ENCODE measurements around the gene PRKCH. TPM values are rescaled to one million over a fixed set of nuclear protein-coding genes. Genes with fewer than 3 reads are reported as not detected.

The PRKCH gene
- total and polyA plus RNA-seq, 7 experiments from 2014 or later: 191 to 359 (median 314) TPM

GRCh38 chr14:61539631-61540030 is 218.3 kb downstream of the PRKCH start:
- no peaks in the 10 kb centered on the region for H3K27me3 Mint-ChIP-seq

GRCh38 chr14:61540931-61541330 is 219.6 kb downstream of the PRKCH start:
- CTCF ChIA-PET: no interaction called here
- ATAC-seq: no peak
- H3K4me3 Mint-ChIP-seq: peak overlapping the region in 2 of 10 donors; percentile 0 to 16

More at GRCh38 chr14:61539631-61540030, 218.3 kb downstream of the PRKCH start:
- Mint-ChIP-seq H3K27ac (peak overlapping the region in 6 of 9 donors; percentile 54 to 87 (median 69)), H3K36me3 (peaks cover 17 to 77% (median 46%) of the 10 kb centered on the region in 5 donors), H3K9me3 (no peaks in the 10 kb centered on the region), H3K4me3 (no peak overlapping the region), H3K4me1 (peaks cover 10 to 64% (median 22%) of the 10 kb centered on the region in 7 donors)
- Histone ChIP-seq H3K36me3 (ENCODE audit: control insufficient read depth in 2 of 3, insufficient read depth in 3 of 3, low read length in 3 of 3) (peaks cover 34 to 90% (median 36%) of the 10 kb centered on the region in 3 experiments), H3K27me3 (ENCODE audit: control insufficient read depth in 2 of 2, insufficient read depth in 2 of 2, low read length in 2 of 2) (no peaks in the 10 kb centered on the region), H3K27ac (ENCODE audit: low read depth, low read length) (no peak overlapping the region), H3K4me1 (ENCODE audit: control insufficient read depth in 2 of 2, insufficient read depth in 2 of 2, low read length in 2 of 2) (no peaks in the 10 kb centered on the region), H3K4me3 (ENCODE audit: low read length) (no peak overlapping the region), H3K9me3 (ENCODE audit: control insufficient read depth in 2 of 3, low read length in 3 of 3) (no peaks in the 10 kb centered on the region)
- POLR2A ChIA-PET: interaction anchor here (0.6 kb wide), 1 partner anchor 240 kb away, joined by 3 read pairs; no protein-coding TSS in a partner anchor
- ATAC-seq (no peak), DNase-seq (no peak)
- intact Hi-C loops (cut with micrococcal nuclease): loop anchor here (5.0 to 10.0 kb wide), 3 partner anchors 245 to 298 kb away; no protein-coding TSS in a partner anchor
- CTCF ChIA-PET: interaction anchor here (0.7 to 1.0 kb wide), 2 partner anchors 8 to 14 kb away, joined by 3 to 4 read pairs; no protein-coding TSS in a partner anchor

GRCh38 chr14:61542848-61543790 is 221.7 kb downstream of the PRKCH start:
- peaks cover 0 to 4% (median 0%) of the 10 kb centered on the region in 11 donors for H3K9me3 Mint-ChIP-seq
- H3K27ac Mint-ChIP-seq: peak overlapping the region; percentile 23 to 88 (median 75)
- H3K4me1 ChIP-seq (ENCODE audit: control insufficient read depth in 2 of 2, insufficient read depth in 2 of 2, low read length in 2 of 2): no peaks in the 10 kb centered on the region
- H3K4me3 Mint-ChIP-seq: no peak overlapping the region
- ATAC-seq: no peak
- ChIA-PET POLR2A (interaction anchor here (0.7 to 0.8 kb wide), 2 partner anchors 10 to 173 kb away, joined by 4 to 5 read pairs; no protein-coding TSS in a partner anchor), CTCF (no interaction called here)
- intact Hi-C loops (cut with micrococcal nuclease): no loop called here
- DNase-seq: no peak
- H3K27me3 Mint-ChIP-seq: no peaks in the 10 kb centered on the region
- peaks cover 5 to 61% (median 19%) of the 10 kb centered on the region in 7 donors for H3K4me1 Mint-ChIP-seq
- peaks cover 15 to 71% (median 55%) of the 10 kb centered on the region in 5 donors for H3K36me3 Mint-ChIP-seq
- H3K27me3 ChIP-seq (ENCODE audit: control insufficient read depth in 2 of 2, insufficient read depth in 2 of 2, low read length in 2 of 2): no peaks in the 10 kb centered on the region
- no peak overlapping the region for H3K4me3 ChIP-seq (ENCODE audit: low read length)
- no peak overlapping the region for H3K27ac ChIP-seq (ENCODE audit: low read depth, low read length)
- H3K36me3 ChIP-seq (ENCODE audit: control insufficient read depth in 2 of 3, insufficient read depth in 3 of 3, low read length in 3 of 3): peaks cover 29 to 91% (median 40%) of the 10 kb centered on the region in 3 experiments
- no peaks in the 10 kb centered on the region for H3K9me3 ChIP-seq (ENCODE audit: control insufficient read depth in 2 of 3, low read length in 3 of 3)

More at GRCh38 chr14:61540931-61541330, 219.6 kb downstream of the PRKCH start:
- no peak for DNase-seq
- peaks cover 31 to 90% (median 37%) of the 10 kb centered on the region in 3 experiments for H3K36me3 ChIP-seq (ENCODE audit: control insufficient read depth in 2 of 3, insufficient read depth in 3 of 3, low read length in 3 of 3)
- no peaks in the 10 kb centered on the region for H3K27me3 Mint-ChIP-seq
- no peaks in the 10 kb centered on the region for H3K9me3 ChIP-seq (ENCODE audit: control insufficient read depth in 2 of 3, low read length in 3 of 3)
- no peak overlapping the region for H3K27ac ChIP-seq (ENCODE audit: low read depth, low read length)
- POLR2A ChIA-PET: no interaction called here
- no peaks in the 10 kb centered on the region for H3K4me1 ChIP-seq (ENCODE audit: control insufficient read depth in 2 of 2, insufficient read depth in 2 of 2, low read length in 2 of 2)
- intact Hi-C loops (cut with micrococcal nuclease): no loop called here
- H3K9me3 Mint-ChIP-seq: peaks cover 0 to 2% (median 0%) of the 10 kb centered on the region in 11 donors
- no peaks in the 10 kb centered on the region for H3K27me3 ChIP-seq (ENCODE audit: control insufficient read depth in 2 of 2, insufficient read depth in 2 of 2, low read length in 2 of 2)
- H3K4me1 Mint-ChIP-seq: peaks cover 8 to 67% (median 22%) of the 10 kb centered on the region in 7 donors
- H3K4me3 ChIP-seq (ENCODE audit: low read length): no peak overlapping the region
- H3K36me3 Mint-ChIP-seq: peaks cover 19 to 74% (median 49%) of the 10 kb centered on the region in 5 donors
- H3K27ac Mint-ChIP-seq: peak overlapping the region; percentile 39 to 87 (median 73)

DNA sequence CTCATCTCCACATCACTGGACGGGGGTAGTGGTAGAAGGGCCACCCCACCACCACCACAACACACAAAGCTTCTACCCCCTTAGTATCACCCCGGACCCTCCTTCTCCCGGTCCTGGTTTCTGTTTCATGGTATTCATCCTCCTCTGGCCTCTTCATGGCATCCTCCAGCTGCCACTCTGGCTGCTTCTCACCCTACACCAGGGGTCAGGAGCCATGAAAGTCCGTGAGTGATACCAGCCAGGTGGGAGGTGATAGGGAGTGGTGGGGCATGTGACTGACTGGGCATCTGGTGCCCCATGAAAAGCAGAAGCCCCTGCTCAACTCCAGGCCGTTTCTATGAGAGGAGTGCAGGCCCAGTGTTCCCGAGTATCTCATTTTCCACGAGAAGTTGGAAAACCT is 222.6 kb downstream of the PRKCH start:
- no peak for ATAC-seq
- Histone ChIP-seq H3K36me3 (ENCODE audit: control insufficient read depth in 2 of 3, insufficient read depth in 3 of 3, low read length in 3 of 3) (peaks cover 29 to 91% (median 44%) of the 10 kb centered on the region in 3 experiments), H3K4me1 (ENCODE audit: control insufficient read depth in 2 of 2, insufficient read depth in 2 of 2, low read length in 2 of 2) (no peaks in the 10 kb centered on the region), H3K9me3 (ENCODE audit: control insufficient read depth in 2 of 3, low read length in 3 of 3) (no peaks in the 10 kb centered on the region), H3K4me3 (ENCODE audit: low read length) (no peak overlapping the region), H3K27ac (ENCODE audit: low read depth, low read length) (no peak overlapping the region), H3K27me3 (ENCODE audit: control insufficient read depth in 2 of 2, insufficient read depth in 2 of 2, low read length in 2 of 2) (no peaks in the 10 kb centered on the region)
- Mint-ChIP-seq H3K4me1 (peaks cover 6 to 53% (median 13%) of the 10 kb centered on the region in 7 donors), H3K36me3 (peaks cover 11 to 70% (median 50%) of the 10 kb centered on the region in 5 donors), H3K27me3 (no peaks in the 10 kb centered on the region), H3K4me3 (no peak overlapping the region), H3K27ac (peak overlapping the region in 8 of 9 donors; percentile 40 to 88 (median 75)), H3K9me3 (peaks cover 0 to 4% (median 0%) of the 10 kb centered on the region in 11 donors)
- no peak for DNase-seq
- ChIA-PET CTCF (no interaction called here), POLR2A (no interaction called here)
- intact Hi-C loops (cut with micrococcal nuclease): no loop called here

DNA sequence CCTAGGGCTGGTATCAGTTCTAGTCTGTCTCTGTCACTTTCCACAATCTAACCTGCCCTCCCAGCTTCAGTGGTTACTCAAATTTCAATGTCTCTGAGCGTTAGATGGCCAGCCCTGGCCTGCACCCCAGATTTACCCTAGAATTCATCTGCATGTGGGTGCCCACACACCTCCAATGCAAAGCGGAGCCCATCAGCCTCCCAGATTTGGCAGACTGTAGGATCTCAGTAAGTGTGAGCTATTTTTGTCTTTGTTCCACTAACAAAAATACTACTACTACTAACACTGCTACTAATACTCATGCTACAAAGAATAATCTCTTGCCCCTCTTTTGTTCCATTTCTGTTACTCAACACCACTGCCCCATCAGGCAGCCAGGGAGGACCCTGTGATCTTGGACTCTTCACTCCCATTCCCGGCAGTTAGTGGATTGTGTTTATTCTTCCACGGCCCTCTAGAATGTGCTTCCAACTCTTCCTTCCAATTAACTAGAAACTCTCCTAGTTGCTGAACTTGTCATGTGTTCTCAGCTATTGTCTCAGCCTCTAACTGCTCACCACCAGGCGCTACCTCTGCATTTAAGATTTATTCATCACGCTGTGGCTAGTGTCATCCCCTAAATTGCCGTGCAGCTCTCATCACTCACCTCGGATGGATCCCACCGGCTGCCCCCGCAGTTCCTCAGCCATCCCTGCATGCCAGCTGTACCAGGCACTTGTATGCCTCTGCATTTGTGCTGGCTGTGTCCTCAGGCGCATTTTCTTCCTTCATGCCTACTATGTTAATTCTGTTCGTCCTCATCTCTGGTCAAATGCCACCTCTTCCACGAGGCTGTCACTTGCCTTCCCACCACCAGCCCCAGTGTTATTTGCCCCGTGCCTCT is 223.3 kb downstream of the PRKCH start:
- Histone ChIP-seq H3K27ac (ENCODE audit: low read depth, low read length) (no peak overlapping the region), H3K4me1 (ENCODE audit: control insufficient read depth in 2 of 2, insufficient read depth in 2 of 2, low read length in 2 of 2) (no peaks in the 10 kb centered on the region), H3K36me3 (ENCODE audit: control insufficient read depth in 2 of 3, insufficient read depth in 3 of 3, low read length in 3 of 3) (peaks cover 27 to 92% (median 46%) of the 10 kb centered on the region in 3 experiments), H3K27me3 (ENCODE audit: control insufficient read depth in 2 of 2, insufficient read depth in 2 of 2, low read length in 2 of 2) (no peaks in the 10 kb centered on the region), H3K4me3 (ENCODE audit: low read length) (no peak overlapping the region), H3K9me3 (ENCODE audit: control insufficient read depth in 2 of 3, low read length in 3 of 3) (no peaks in the 10 kb centered on the region)
- POLR2A ChIA-PET: interaction anchor here (0.6 to 0.9 kb wide), 2 partner anchors 64 to 147 kb away, joined by 3 to 4 read pairs; no protein-coding TSS in a partner anchor
- Mint-ChIP-seq H3K4me1 (peaks cover 8 to 56% (median 13%) of the 10 kb centered on the region in 7 donors), H3K36me3 (peaks cover 11 to 72% (median 51%) of the 10 kb centered on the region in 5 donors), H3K27ac (peak overlapping the region; percentile 54 to 88 (median 80)), H3K27me3 (no peaks in the 10 kb centered on the region), H3K9me3 (peaks cover 0 to 4% (median 0%) of the 10 kb centered on the region in 11 donors), H3K4me3 (peak overlapping the region in 2 of 10 donors; percentile 22 to 43)
- CTCF ChIA-PET: interaction anchor here (0.6 kb wide), 1 partner anchor 185 kb away, joined by 3 read pairs; no protein-coding TSS in a partner anchor
- no peak for DNase-seq
- intact Hi-C loops (cut with micrococcal nuclease): no loop called here
- ATAC-seq: no peak

Measured in naive thymus-derived CD4-positive, alpha-beta T cell (primary cell).